NCI-H1417 (cell line): Measurements from ENCODE around the gene RASA3.
A peak's percentile ranks its signal among the peaks of the same experiment; 100 is the strongest.

Experiments used
- DNase-seq, 3 experiments: peaks; one replicate each; lab custom pipeline; 2025; lab: John Stamatoyannopoulos, UW

The RASA3 gene

GRCh38 chr13:114067886-114068651 is 64.4 kb downstream of the RASA3 start:
- DNase-seq = no peak

GRCh38 chr13:114067381-114067885 is 65.0 kb downstream of the RASA3 start:
- no peak for DNase-seq

GRCh38 chr13:114066956-114067355 is 65.5 kb downstream of the RASA3 start:
- no peak for DNase-seq

GRCh38 chr13:114065926-114066774 is 66.3 kb downstream of the RASA3 start:
- DNase-seq = no peak

DNA sequence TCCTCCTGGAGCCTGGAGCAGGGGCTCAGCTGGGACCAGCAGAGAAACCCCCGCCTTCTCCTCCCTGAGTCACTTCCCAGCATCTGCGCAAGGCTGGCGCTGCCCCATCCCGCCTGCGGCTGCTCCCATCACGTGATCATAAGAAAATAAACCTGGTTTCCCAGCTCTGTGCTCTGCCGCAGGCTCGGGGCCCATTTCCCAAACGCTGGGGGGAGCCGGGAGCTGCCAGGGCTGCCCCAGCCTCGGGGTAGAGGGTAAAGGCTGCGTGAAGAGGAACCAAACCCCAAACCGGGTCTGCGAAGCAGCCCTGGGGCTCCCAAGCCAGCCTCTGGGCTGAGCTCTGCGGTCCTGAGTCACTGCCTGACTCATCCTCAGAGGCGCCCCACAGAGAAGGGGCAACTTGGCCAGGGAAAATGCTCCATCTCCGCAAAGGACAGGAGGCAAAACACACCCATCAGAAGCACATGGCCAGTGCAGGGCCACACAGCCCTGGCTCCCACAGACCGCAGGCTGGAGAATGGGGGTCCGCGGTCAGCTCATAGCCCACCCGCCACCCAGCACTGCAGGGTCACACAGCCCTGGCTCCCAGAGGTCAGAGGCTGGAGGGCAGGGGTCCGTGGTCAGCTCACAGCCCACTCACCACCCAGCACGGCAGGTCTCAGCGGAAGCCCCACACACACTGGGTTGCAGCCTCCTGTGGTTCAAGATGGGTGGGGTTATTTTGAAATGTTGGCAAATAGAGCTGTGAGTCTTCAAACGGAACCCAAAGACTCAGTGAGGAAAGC is 67.1 kb downstream of the RASA3 start:
- peak in 2 of 3 experiments; percentile 80 to 82 for DNase-seq

DNA sequence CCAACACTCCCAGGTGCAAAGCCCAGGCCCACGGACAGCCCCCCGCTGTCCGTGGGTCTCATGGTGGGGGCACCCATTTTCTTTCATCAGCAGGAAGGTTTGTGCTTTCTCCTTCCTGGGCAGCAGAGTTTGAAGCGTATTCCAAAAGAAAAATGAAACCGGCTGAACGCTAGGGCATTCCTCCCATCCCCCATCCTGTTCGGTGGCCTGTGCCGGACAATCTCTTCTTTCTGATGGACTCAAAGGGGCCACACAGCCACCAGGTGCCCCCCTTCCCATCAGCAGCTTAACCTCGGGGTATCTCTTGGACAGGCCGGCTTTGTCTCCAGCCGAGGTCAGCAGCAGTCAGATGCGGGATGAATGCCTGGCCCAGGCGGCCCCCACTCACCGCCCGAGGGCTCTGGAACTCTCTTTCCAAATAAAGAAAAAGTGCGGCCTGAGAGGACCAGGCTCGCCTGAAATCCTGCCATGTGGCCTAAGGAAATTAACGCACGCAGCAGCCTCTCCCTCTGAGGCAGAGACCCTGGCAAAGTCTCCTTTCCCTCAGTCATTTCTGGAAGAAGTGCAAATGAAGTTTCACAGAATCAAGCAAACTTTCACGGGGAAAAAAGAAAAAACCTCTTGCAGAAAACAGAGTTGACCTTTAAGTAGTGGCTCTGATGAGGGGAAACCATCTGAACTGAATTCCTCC is 67.8 kb downstream of the RASA3 start:
- DNase-seq = peak in 1 of 3 experiments; percentile 34

DNA sequence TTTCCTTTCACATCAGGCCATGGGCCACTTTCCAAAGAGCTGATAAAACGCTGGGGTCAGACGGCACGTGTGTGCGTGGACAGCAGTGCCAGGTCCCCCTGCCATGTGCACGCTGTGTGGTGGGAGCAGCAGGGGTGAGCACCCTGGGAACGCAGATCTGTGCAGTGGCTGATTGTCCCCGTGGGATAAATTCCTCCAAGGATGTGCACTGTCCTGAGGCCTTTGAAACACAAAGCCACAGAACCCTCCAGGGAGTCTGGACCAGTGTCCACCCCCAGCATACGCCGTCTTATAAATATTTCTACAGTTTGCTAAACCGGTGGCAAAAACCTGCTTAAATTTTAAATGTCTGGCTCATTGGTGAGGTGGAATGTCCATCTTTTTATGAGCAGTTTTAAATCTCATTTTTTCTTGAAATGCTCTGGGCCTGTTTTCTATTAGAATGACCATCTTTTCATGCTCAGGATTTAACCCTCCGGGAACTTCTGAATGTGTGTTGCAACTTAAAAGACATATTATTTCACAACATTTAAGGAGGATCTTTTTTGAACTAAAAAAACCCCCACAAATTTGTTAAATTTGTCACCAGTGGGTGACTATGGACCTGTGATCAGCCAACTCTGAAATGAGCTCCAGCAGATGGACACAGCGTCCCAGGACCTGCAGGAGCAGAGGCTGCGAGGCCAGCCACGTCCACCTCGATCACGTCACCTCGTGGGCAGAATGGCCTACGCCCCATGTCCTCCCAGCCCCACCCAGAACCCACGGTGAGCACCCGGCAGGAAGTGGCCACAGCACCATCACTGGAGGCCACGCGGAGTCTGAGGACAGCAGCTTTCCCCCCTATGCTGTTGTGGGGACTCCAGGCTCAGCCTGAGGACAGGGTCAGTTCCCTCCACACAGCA is 68.6 kb downstream of the RASA3 start:
- DNase-seq = no peak

DNA sequence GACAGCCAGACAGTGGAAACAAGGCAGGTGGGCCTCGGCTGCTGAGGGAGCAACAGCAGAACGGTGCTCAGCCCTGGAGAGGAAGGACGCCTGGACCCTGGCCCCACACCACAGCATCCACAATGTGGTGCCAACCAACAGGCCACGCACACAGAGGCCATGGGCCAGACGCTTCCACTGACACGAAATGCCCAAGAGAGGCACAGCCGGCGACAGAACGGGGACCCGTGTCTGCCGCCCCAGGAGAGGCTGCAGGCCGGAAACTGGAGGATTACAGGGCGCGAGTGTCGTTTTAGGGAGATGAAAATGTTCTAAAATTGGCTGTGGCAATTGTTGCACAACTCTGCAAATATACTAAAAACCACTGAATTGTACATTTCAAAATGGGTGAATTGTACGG is 69.7 kb downstream of the RASA3 start:
- DNase-seq = no peak

GRCh38 chr13:114062341-114062740 is 70.1 kb downstream of the RASA3 start:
- no peak for DNase-seq

DNA sequence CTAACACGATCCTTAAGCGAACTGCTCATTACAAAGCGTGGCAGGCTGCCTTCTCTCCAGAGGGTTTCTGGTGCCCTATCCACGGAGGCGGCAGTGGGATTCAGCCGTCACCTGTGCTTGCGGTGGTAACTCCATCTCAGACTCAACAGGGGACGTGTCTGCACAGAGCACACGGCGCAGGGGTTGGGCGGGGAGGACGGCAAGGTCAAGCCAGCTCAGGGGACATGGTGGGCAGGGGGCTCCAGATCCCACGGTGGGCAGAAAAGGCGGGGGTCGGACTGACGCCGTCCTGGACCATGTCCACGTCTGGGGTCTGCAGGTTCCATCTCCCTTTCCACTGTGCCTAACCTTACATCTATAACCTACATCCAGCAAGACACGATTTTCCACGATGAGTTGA is 70.7 kb downstream of the RASA3 start:
- DNase-seq = no peak

- no peak for DNase-seq
These were observed 71.4 kb downstream of the RASA3 start for GRCh38 chr13:114061047-114061446.

- peak in 1 of 3 experiments; percentile 52 for DNase-seq
These were observed 72.2 kb downstream of the RASA3 start for GRCh38 chr13:114059946-114060860.

DNA sequence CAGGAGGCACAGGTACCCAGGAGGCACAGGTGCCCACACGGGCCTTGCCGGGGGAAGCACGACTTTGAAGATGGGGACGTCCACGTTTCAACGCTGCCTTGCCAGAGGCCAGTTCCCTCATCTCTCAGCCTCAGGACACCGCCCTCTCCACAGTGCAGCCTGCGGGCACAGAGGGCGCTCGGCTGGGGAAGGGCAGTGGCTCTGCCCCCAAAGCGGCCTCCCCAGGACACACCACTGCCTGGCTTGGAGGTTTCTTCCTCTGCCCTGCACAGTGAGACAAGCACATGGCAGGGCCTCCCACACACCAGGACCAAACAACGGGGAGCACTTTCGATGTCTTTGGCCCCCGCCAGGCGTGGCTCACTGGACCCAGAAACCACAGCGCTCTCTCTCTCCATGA is 73.0 kb downstream of the RASA3 start:
- no peak for DNase-seq

DNA sequence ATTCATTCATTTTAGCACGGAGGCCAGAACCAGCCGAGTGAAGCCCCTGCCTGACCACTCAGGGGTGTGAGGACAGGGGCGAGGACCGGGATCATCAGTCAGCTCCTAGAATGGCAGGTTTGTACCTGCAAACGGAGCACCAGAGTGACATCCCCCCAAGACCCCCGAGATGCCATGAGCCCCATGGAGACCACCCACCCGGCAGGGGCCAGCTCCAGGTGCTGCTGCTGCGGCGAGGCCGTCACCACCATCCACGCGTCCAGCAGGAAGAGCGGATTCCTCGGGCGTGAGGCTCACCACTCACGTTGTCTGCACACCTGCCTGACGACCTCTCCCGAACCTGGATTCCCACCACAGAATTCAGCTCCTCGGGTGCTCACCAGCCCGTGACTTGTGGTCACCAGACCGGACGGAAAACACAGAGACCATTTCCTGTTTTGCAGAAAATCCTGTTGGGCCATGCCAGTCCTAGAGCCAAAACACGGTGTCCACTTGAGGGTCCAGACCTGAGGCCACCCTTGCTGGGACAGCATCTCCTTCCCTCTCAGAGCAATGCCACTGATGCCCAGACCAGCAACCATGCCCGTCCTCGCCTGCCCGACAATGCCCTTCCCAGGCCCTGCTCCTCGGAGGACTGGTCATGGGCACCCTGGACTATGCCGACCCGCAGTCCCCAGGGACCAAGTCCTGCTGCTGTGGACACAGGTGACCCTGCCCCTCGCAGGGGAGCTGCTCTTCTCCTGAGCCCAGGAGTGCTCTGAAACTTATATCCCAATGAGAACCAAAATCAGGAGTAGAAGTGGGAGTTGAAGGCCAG is 74.2 kb downstream of the RASA3 start:
- DNase-seq = no peak

GRCh38 chr13:114057166-114058050 is 75.0 kb downstream of the RASA3 start:
- DNase-seq = peak in 2 of 3 experiments; percentile 56 to 70

GRCh38 chr13:114056205-114057013 is 76.0 kb downstream of the RASA3 start:
- no peak for DNase-seq

- no peak for DNase-seq
These were observed 76.7 kb downstream of the RASA3 start for GRCh38 chr13:114055766-114056165.
